HEK293 (cell line): ENCODE results near the gene TSHZ3.

Experiments
- CTCF ChIA-PET: fragments of 350-600 bp; formaldehyde crosslinking; extraction: SDS; loops from one replicate; lab custom pipeline; 2021; ENCODE audit warnings: antibody characterized with exemption; lab: Yijun Ruan, JAX
- POLR2A ChIA-PET: fragments of 300-600 bp; formaldehyde crosslinking; extraction: SDS; loops from one replicate; lab custom pipeline; 2020; ENCODE audit warnings: antibody characterized with exemption, inconsistent platforms; lab: Yijun Ruan, JAX
- H3K27ac ChIP-seq: fragments of 200-500 bp; sonication (Bioruptor generic); 2 replicates; pipeline ENCODE4 v1.5.1; 2014; ENCODE audit warnings: low read depth, low read length, control low read depth, inconsistent platforms; ENCODE audit errors: extremely low read depth
- H3K36me3 ChIP-seq, 2 experiments: fragments of 200-500 bp in 1 of 2; sonication (Bioruptor generic) in 1 of 2; 1 replicate in 1 of 2; 2 replicates in 1 of 2; pipeline ENCODE4 v1.5.1; 2014 to 2017; ENCODE audit warnings: inconsistent platforms in 2 of 2, low read length in 2 of 2; ENCODE audit not compliant: control insufficient read depth in 2 of 2, insufficient read depth in 1 of 2
- H3K4me1 ChIP-seq: fragments of 200-500 bp; sonication (Bioruptor generic); 2 replicates; pipeline ENCODE4 v1.5.1; 2014; ENCODE audit warnings: mild to moderate bottlenecking, low read length, inconsistent platforms; ENCODE audit not compliant: control insufficient read depth, insufficient read depth
- H3K4me3 ChIP-seq: 2 replicates; pipeline ENCODE4 v1.5.1; 2011; ENCODE audit warnings: low read depth, mild to moderate bottlenecking, control low read depth, low read length, moderate library complexity
- H3K9me3 ChIP-seq: fragments of 200-500 bp; sonication (Bioruptor generic); 2 replicates; pipeline ENCODE4 v1.5.1; 2014; ENCODE audit warnings: low read depth, low read length, inconsistent platforms; ENCODE audit not compliant: control insufficient read depth, insufficient read depth
- FEZF1 ChIP-seq: fragments of 450-650 bp; formaldehyde crosslinking; IDR thresholded peaks from 2 replicates; pipeline ENCODE4 v1.5.1; 2016; ENCODE audit warnings: missing biosample characterization, missing genetic modification characterization
- TRIM28 ChIP-seq: IDR thresholded peaks from 2 replicates; pipeline ENCODE4 v1.6.1; 2011; ENCODE audit warnings: low read length, control low read depth, borderline replicate concordance
- WT1 ChIP-seq: fragments of 450-650 bp; formaldehyde crosslinking; IDR thresholded peaks from 2 replicates; pipeline ENCODE4 v1.5.1; 2016; ENCODE audit warnings: missing biosample characterization, missing genetic modification characterization
- ZBTB8A ChIP-seq: fragments of 450-650 bp; formaldehyde crosslinking; IDR thresholded peaks from 2 replicates; pipeline ENCODE4 v1.5.1; 2016; ENCODE audit warnings: missing biosample characterization, missing genetic modification characterization
- ZFP69B ChIP-seq: fragments of 450-650 bp; formaldehyde crosslinking; IDR thresholded peaks from 2 replicates; pipeline ENCODE4 v1.5.1; 2016; ENCODE audit warnings: missing biosample characterization, missing genetic modification characterization
- ZNF132 ChIP-seq: fragments of 450-650 bp; formaldehyde crosslinking; IDR thresholded peaks from 2 replicates; pipeline ENCODE4 v1.5.1; 2017; ENCODE audit warnings: missing biosample characterization, missing genetic modification characterization, borderline replicate concordance
- ZNF221 ChIP-seq: fragments of 450-650 bp; formaldehyde crosslinking; IDR thresholded peaks from 2 replicates; pipeline ENCODE4 v1.5.1; 2017; ENCODE audit warnings: missing biosample characterization, missing genetic modification characterization, borderline replicate concordance
- ZNF24 ChIP-seq: fragments of 450-650 bp; formaldehyde crosslinking; IDR thresholded peaks from 2 replicates; pipeline ENCODE4 v1.5.1; 2016; ENCODE audit warnings: missing biosample characterization, missing genetic modification characterization
- ZNF394 ChIP-seq: fragments of 450-650 bp; formaldehyde crosslinking; IDR thresholded peaks from 2 replicates; pipeline ENCODE4 v1.5.1; 2016; ENCODE audit warnings: missing biosample characterization, missing genetic modification characterization, mild to moderate bottlenecking, moderate library complexity, borderline replicate concordance
- ZNF510 ChIP-seq: fragments of 450-650 bp; formaldehyde crosslinking; IDR thresholded peaks from 2 replicates; pipeline ENCODE4 v1.5.1; 2018; ENCODE audit warnings: mild to moderate bottlenecking, missing genetic modification characterization, missing biosample characterization; ENCODE audit not compliant: insufficient replicate concordance
- ZNF624 ChIP-seq: fragments of 450-650 bp; formaldehyde crosslinking; IDR thresholded peaks from 2 replicates; pipeline ENCODE4 v1.5.1; 2017; ENCODE audit warnings: missing biosample characterization, missing genetic modification characterization
- ZNF692 ChIP-seq: fragments of 450-650 bp; formaldehyde crosslinking; IDR thresholded peaks from 2 replicates; pipeline ENCODE4 v1.5.1; 2016; ENCODE audit warnings: missing biosample characterization, missing genetic modification characterization
- ZNF747 ChIP-seq: fragments of 450-650 bp; formaldehyde crosslinking; IDR thresholded peaks from 2 replicates; pipeline ENCODE4 v1.5.1; 2016; ENCODE audit warnings: missing biosample characterization, missing genetic modification characterization
- TF ChIP-seq, protein P1 (sequence below): fragments of 450-650 bp; formaldehyde crosslinking; IDR thresholded peaks from 2 replicates; pipeline ENCODE4 v1.5.1; 2016; ENCODE audit warnings: missing biosample characterization, missing genetic modification characterization
- TF ChIP-seq, protein P2 (sequence below): fragments of 450-650 bp; formaldehyde crosslinking; IDR thresholded peaks from 2 replicates; pipeline ENCODE4 v1.5.1; 2016; ENCODE audit warnings: missing biosample characterization, missing genetic modification characterization
- TF ChIP-seq, protein P3 (sequence below): fragments of 450-650 bp; formaldehyde crosslinking; IDR thresholded peaks from 2 replicates; pipeline ENCODE4 v1.5.1; 2017; ENCODE audit warnings: missing biosample characterization, missing genetic modification characterization
- TF ChIP-seq, protein P4 (sequence below): fragments of 450-650 bp; formaldehyde crosslinking; IDR thresholded peaks from 2 replicates; pipeline ENCODE4 v1.5.1; 2017; ENCODE audit warnings: missing biosample characterization, missing genetic modification characterization

The TSHZ3 gene

DNA sequence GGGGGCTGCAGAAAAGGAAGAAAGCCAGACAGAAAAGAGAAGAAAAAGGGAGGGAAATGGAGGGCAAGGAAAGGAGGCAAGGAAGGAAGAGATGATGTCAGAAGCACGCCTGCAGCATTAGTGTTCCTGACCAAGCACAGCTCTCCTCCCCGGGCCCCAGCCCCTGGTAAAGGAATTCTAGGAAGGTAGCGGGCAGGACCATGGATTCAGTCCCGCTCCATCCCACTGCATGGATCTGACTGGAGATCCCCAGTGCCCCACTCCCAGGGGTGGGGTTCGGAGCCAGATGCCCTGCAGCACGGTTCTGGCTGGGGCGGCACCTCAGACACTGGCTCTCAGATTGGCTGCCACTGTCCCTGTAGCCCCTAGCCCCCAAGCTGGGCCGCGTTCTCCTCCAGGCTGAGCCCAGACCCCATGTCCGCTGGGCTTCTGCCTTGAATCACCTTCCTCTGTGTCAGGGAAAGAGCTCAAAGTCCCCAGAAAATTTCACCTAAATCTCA is 59.8 kb downstream of the TSHZ3 start (continued):
- TF ChIP-seq, protein P1, sequence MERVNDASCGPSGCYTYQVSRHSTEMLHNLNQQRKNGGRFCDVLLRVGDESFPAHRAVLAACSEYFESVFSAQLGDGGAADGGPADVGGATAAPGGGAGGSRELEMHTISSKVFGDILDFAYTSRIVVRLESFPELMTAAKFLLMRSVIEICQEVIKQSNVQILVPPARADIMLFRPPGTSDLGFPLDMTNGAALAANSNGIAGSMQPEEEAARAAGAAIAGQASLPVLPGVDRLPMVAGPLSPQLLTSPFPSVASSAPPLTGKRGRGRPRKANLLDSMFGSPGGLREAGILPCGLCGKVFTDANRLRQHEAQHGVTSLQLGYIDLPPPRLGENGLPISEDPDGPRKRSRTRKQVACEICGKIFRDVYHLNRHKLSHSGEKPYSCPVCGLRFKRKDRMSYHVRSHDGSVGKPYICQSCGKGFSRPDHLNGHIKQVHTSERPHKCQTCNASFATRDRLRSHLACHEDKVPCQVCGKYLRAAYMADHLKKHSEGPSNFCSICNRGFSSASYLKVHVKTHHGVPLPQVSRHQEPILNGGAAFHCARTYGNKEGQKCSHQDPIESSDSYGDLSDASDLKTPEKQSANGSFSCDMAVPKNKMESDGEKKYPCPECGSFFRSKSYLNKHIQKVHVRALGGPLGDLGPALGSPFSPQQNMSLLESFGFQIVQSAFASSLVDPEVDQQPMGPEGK (tag by site-specific recombination), result no peak
- no peak for TF ChIP-seq ZNF221 (tag by site-specific recombination)
- TF ChIP-seq ZNF132 (tag by site-specific recombination), result no peak
- TF ChIP-seq ZNF394 (tag by site-specific recombination), result no peak
- no peak for TF ChIP-seq FEZF1

DNA sequence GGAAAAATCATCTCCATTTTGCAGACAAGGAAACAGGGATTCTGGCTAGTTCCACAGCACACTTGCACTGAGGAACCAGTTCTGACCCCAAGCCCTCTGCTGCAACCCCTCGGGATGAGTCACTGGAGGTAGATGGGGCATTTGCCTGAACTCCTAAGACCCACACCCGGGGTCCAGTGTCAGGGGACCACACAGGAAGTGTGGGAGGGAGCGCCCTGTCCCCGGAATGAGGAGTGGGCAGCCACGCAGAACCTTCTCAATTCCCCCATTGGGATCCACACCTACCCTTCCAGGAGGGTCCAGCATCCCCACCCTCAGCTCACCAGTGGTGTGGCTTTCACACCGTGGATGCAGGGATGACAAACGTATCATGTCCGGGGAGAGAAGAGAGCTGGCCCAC is 62.7 kb downstream of the TSHZ3 start:
- no peaks in the 10 kb centered on the region for H3K4me1 ChIP-seq
- TF ChIP-seq WT1 (tag by site-specific recombination) (no peak), ZBTB8A (tag by site-specific recombination) (no peak), ZFP69B (tag by site-specific recombination) (no peak), ZNF510 (tag by site-specific recombination) (no peak), ZNF692 (tag by site-specific recombination) (no peak), ZNF624 (tag by site-specific recombination) (no peak), ZNF747 (tag by site-specific recombination) (no peak), ZNF24 (no peak), TRIM28 (no peak)
- TF ChIP-seq, protein P2, sequence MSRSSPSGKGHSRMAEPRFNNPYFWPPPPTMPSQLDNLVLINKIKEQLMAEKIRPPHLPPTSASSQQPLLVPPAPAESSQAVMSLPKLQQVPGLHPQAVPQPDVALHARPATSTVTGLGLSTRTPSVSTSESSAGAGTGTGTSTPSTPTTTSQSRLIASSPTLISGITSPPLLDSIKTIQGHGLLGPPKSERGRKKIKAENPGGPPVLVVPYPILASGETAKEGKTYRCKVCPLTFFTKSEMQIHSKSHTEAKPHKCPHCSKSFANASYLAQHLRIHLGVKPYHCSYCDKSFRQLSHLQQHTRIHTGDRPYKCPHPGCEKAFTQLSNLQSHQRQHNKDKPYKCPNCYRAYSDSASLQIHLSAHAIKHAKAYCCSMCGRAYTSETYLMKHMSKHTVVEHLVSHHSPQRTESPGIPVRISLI (tag by site-specific recombination), result no peak
- TF ChIP-seq, protein P3, sequence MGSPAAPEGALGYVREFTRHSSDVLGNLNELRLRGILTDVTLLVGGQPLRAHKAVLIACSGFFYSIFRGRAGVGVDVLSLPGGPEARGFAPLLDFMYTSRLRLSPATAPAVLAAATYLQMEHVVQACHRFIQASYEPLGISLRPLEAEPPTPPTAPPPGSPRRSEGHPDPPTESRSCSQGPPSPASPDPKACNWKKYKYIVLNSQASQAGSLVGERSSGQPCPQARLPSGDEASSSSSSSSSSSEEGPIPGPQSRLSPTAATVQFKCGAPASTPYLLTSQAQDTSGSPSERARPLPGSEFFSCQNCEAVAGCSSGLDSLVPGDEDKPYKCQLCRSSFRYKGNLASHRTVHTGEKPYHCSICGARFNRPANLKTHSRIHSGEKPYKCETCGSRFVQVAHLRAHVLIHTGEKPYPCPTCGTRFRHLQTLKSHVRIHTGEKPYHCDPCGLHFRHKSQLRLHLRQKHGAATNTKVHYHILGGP (tag by site-specific recombination), result no peak
- TF ChIP-seq, protein P1 (tag by site-specific recombination), result no peak
- TF ChIP-seq, protein P4, sequence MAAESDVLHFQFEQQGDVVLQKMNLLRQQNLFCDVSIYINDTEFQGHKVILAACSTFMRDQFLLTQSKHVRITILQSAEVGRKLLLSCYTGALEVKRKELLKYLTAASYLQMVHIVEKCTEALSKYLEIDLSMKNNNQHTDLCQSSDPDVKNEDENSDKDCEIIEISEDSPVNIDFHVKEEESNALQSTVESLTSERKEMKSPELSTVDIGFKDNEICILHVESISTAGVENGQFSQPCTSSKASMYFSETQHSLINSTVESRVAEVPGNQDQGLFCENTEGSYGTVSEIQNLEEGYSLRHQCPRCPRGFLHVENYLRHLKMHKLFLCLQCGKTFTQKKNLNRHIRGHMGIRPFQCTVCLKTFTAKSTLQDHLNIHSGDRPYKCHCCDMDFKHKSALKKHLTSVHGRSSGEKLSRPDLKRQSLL, result no peak
- TF ChIP-seq, all 188 proteins: peak for 0
- no peaks in the 10 kb centered on the region for H3K9me3 ChIP-seq
- peaks cover 0 to 5% of the 10 kb centered on the region in 2 experiments; a peak in 1 of 3 replicates for H3K36me3 ChIP-seq
- ChIA-PET POLR2A (interaction anchor here (0.6 kb wide), 1 partner anchor 54 kb away, joined by 3 read pairs; no protein-coding TSS in a partner anchor), CTCF (no interaction called here)
- H3K4me3 ChIP-seq, result no peak overlapping the region
- no peak overlapping the region for H3K27ac ChIP-seq
